ENCODE measurements around the gene OR2V2. TPM values are rescaled to one million over a fixed set of nuclear protein-coding genes. Genes with fewer than 3 reads are reported as not detected.

Gene OR2V2
- total RNA-seq, 1 experiment from 2014 or later, result not detected

DNA sequence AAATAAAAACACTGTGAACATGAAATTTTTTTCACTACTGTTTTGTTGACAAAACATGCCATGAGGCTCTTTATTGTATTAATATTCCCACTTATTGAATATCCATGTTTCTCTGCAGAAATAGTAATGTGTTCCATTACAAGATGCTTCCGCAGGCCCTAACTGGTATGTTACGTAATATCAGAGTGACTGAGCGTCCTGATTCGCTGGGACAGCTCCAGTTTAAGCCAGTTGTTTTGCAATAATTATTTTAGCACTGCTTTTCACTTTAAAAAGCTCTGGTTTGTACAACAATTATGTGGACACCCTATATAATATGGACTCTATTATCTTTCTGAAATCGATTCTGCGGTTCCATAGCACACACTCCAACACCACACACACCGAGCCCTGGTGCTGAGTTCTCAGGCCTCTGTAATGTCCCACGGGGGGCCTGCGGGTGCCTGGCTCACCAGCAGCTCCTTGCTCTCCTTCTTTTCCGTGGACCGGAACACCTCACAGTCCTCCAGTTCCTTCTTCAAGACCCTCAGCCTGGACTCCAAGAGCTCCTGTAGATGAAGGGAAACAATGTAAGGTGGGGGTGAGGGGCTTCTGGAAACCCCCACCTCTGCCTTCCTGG is 55.8 kb downstream of the OR2V2 start:
- H2BK15ac ChIP-seq (ENCODE audit: low read depth, low read length), result no peak overlapping the region
- no peak overlapping the region for H2BK5ac ChIP-seq (ENCODE audit: insufficient read length, low read length)
- H3K79me2 ChIP-seq (ENCODE audit: insufficient read depth, low read length), result no peaks in the 10 kb centered on the region
- no peak overlapping the region for H3T11ph ChIP-seq (ENCODE audit: low read length)
- H3K4me2 ChIP-seq (ENCODE audit: insufficient read depth, insufficient read length, low read length), result peak overlapping the region; percentile 92
- H3K56ac ChIP-seq (ENCODE audit: insufficient read length, low read depth, low read length), result no peak overlapping the region
- peaks cover 5% of the 10 kb centered on the region; the same call in 1 of the 2 replicates for H3K4me1 ChIP-seq (ENCODE audit: insufficient read depth, low read length)
- H3K79me1 ChIP-seq (ENCODE audit: insufficient read depth, low read depth, low read length, poor library complexity, severe bottlenecking), result no peaks in the 10 kb centered on the region
- H3K27ac ChIP-seq (ENCODE audit: insufficient read length, low read depth, low read length), result no peak overlapping the region
- no peak overlapping the region for H3K9ac ChIP-seq (ENCODE audit: extremely low read depth, insufficient read length, low read length)
- no peak overlapping the region for H2BK12ac ChIP-seq (ENCODE audit: insufficient read length, low read depth, low read length)
- peaks cover 26% of the 10 kb centered on the region; the same call in 1 of the 2 replicates for H3K27me3 ChIP-seq (ENCODE audit: insufficient read depth, low read length)
- H3K4ac ChIP-seq (ENCODE audit: low read depth, low read length), result no peak overlapping the region
- H3K27ac Mint-ChIP-seq, result no peak overlapping the region; a peak in 1 of 7 replicates
- H2BK20ac ChIP-seq (ENCODE audit: low read depth, low read length, poor library complexity, severe bottlenecking), result no peak overlapping the region
- H2AFZ ChIP-seq (ENCODE audit: low read length), result no peak overlapping the region
- H3K23ac ChIP-seq (ENCODE audit: insufficient read length, low read depth, low read length), result no peak overlapping the region
- H4K5ac ChIP-seq (ENCODE audit: insufficient read length, low read depth, low read length), result no peak overlapping the region
- H3K4me3 Mint-ChIP-seq, result peak overlapping the region; percentile 66 to 88; a peak in 4 of 5 replicates
- H3K4me1 Mint-ChIP-seq, result peaks cover 47 to 56% of the 10 kb centered on the region in 2 experiments
- no peak overlapping the region for H2AK5ac ChIP-seq (ENCODE audit: insufficient read length, low read length)
- no peak overlapping the region for H3K18ac ChIP-seq (ENCODE audit: insufficient read length, low read depth, low read length)
- H3K14ac ChIP-seq (ENCODE audit: insufficient read depth, low read length), result no peak overlapping the region
- no peak overlapping the region for H2BK120ac ChIP-seq (ENCODE audit: low read depth, low read length, poor library complexity, severe bottlenecking)
- WGBS (ENCODE audit: extremely low coverage, insufficient read length, low lambda C conversion rate), result no CpG with 5 or more reads among the region's 11 CpGs
- peaks cover 90% of the 10 kb centered on the region for H3K27me3 Mint-ChIP-seq (ENCODE audit: low read depth)
- no peak for DNase-seq
- peaks cover 0 to 8% (median 0%) of the 10 kb centered on the region in 3 experiments; a peak in 2 of 7 replicates for H3K36me3 Mint-ChIP-seq (ENCODE audit: insufficient read depth in 1 of 3, low read depth in 3 of 3)
- H3K23me2 ChIP-seq (ENCODE audit: insufficient read length, low read depth, low read length, poor library complexity, severe bottlenecking), result peaks cover 26% of the 10 kb centered on the region
- TF ChIP-seq, protein P1, sequence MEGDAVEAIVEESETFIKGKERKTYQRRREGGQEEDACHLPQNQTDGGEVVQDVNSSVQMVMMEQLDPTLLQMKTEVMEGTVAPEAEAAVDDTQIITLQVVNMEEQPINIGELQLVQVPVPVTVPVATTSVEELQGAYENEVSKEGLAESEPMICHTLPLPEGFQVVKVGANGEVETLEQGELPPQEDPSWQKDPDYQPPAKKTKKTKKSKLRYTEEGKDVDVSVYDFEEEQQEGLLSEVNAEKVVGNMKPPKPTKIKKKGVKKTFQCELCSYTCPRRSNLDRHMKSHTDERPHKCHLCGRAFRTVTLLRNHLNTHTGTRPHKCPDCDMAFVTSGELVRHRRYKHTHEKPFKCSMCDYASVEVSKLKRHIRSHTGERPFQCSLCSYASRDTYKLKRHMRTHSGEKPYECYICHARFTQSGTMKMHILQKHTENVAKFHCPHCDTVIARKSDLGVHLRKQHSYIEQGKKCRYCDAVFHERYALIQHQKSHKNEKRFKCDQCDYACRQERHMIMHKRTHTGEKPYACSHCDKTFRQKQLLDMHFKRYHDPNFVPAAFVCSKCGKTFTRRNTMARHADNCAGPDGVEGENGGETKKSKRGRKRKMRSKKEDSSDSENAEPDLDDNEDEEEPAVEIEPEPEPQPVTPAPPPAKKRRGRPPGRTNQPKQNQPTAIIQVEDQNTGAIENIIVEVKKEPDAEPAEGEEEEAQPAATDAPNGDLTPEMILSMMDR (conservative IDR thresholded peaks at IDR 0.05), result no peak
- H4K20me1 ChIP-seq (ENCODE audit: control insufficient read depth, insufficient read depth, insufficient read length), result no peaks in the 10 kb centered on the region
- H3K9me3 Mint-ChIP-seq, result peaks cover 11 to 16% of the 10 kb centered on the region in 2 experiments; a peak in 3 of 5 replicates
- no peak overlapping the region for H4K8ac ChIP-seq (replicated peaks; ENCODE audit: insufficient read length, low read depth, low read length)
- no peak overlapping the region for H4K91ac ChIP-seq (ENCODE audit: insufficient read length, low read depth, low read length)
- no peaks in the 10 kb centered on the region for H3K9me3 ChIP-seq (ENCODE audit: control insufficient read depth, low read depth, low read length)

Measured in H9 (cell line).